A673 (cell line): ENCODE measurements around the gene PAPOLA. TPM values are rescaled to one million over a fixed set of nuclear protein-coding genes. Genes with fewer than 3 reads are reported as not detected.

Experiments
- BruUV-seq: library from RNA; stranded (reverse); fragments of 400-500 nt; replicated peaks from 2 replicates; lab custom pipeline; 2021; lab: Mats Ljungman, UMichigan
- CTCF ChIA-PET: fragments of 300-600 bp; sonication (Branson Sonifier 250); formaldehyde crosslinking; loops from one replicate; lab custom pipeline; 2022; ENCODE audit warnings: antibody characterized with exemption; lab: Charles Lee
- POLR2A ChIA-PET: fragments of 300-600 bp; sonication (Branson Sonifier 250); formaldehyde crosslinking; loops from one replicate; lab custom pipeline; 2022; ENCODE audit warnings: antibody characterized with exemption; ENCODE audit not compliant: low non-redundant PET; lab: Charles Lee
- DNase-seq: peaks from one replicate; pipeline ENCODE4 v3.0.0-alpha.2; 2015; ENCODE audit warnings: low spot score
- H3K27ac ChIP-seq: fragments of 200-600 bp; sonication (generic); 2 replicates; pipeline ENCODE4 v1.5.1; 2016; ENCODE audit warnings: mixed run types, low read depth, mild to moderate bottlenecking, mixed read lengths, antibody characterized with exemption, low read length; ENCODE audit not compliant: poor library complexity, severe bottlenecking
- H3K27me3 ChIP-seq: fragments of 200-600 bp; sonication (generic); replicated peaks from 2 replicates; pipeline ENCODE4 v1.6.1; 2017; ENCODE audit warnings: mixed run types, low read depth, mild to moderate bottlenecking, mixed read lengths, antibody characterized with exemption, low read length; ENCODE audit not compliant: insufficient read depth, poor library complexity
- H3K36me3 ChIP-seq: fragments of 200-600 bp; sonication (generic); 2 replicates; pipeline ENCODE4 v1.6.1; 2016; ENCODE audit warnings: mixed run types, mild to moderate bottlenecking, mixed read lengths, antibody characterized with exemption, low read length; ENCODE audit not compliant: insufficient read depth, poor library complexity, severe bottlenecking
- H3K4me1 ChIP-seq: fragments of 200-600 bp; sonication (generic); 2 replicates; pipeline ENCODE4 v1.6.1; 2017; ENCODE audit warnings: mixed run types, mild to moderate bottlenecking, mixed read lengths, antibody characterized with exemption, low read length; ENCODE audit not compliant: insufficient read depth, poor library complexity, severe bottlenecking
- H3K4me3 ChIP-seq: fragments of 200-600 bp; sonication (generic); 2 replicates; pipeline ENCODE4 v1.5.1; 2016; ENCODE audit warnings: low read depth, mixed run types, mild to moderate bottlenecking, mixed read lengths, low read length; ENCODE audit not compliant: poor library complexity, severe bottlenecking
- H3K9me3 ChIP-seq: fragments of 200-600 bp; sonication (generic); 2 replicates; pipeline ENCODE4 v1.6.1; 2016; ENCODE audit warnings: mixed run types, low read depth, mild to moderate bottlenecking, mixed read lengths, antibody characterized with exemption, low read length; ENCODE audit not compliant: poor library complexity, severe bottlenecking
- EZH2 ChIP-seq: fragments of 200-600 bp; sonication (generic); IDR thresholded peaks from 2 replicates; pipeline ENCODE4 v1.6.1; 2017; ENCODE audit warnings: borderline replicate concordance, low read depth, mild to moderate bottlenecking, mixed read lengths, antibody characterized with exemption, low read length; ENCODE audit not compliant: poor library complexity, severe bottlenecking
- intact Hi-C: fragments of 100-400 bp; cut with micrococcal nuclease; formaldehyde crosslinking; loops from one replicate; pipeline ENCODE4 v1.10.0; 2022; ENCODE audit not compliant: unreplicated experiment
- total RNA-seq: library from RNA; stranded (reverse); gene quantifications from 2 replicates; pipeline ENCODE4 v1.2.3, GENCODE V29; 2021
- TF ChIP-seq, protein P1 (sequence below): fragments of 300-800, 200-600 bp; sonication (generic); conservative IDR thresholded peaks from 2 replicates; pipeline ENCODE4 v1.5.1; 2017; ENCODE audit warnings: low read depth, mild to moderate bottlenecking, antibody characterized with exemption, low read length, moderate library complexity, mixed read lengths

The PAPOLA gene
- total RNA-seq, 1 experiment from 2014 or later: 337 TPM

DNA sequence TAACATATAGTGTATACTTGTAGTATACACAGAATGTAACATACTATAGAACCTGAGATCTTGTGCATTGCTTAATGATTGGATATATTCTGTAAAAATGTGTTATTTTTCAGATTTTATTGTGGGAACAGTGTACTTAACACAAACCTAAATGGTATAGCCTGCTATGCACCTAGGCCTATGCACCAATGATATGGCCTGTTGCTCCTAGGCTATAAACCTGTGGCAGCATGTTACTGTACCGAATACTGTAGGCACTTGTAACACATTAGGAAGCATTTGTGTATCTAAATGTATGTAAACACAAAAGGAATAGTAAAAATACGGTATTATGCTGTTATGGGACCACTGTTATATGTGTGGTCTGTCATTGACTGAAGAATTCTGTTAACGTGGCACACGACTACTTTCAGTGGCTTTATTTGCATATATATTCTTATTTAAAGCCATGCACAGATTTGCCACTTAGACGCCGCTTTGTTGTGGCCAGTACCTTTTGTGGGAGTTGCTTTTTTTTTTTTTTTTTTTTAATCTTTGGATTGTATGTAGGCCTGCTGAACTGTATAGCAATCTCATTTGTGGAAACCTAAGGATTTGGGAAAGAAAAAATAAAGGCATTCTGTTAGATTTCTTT is 7.4 kb downstream of the PAPOLA start:
- DNase-seq: no peak
- no peaks in the 10 kb centered on the region for H3K27me3 ChIP-seq
- POLR2A ChIA-PET: no interaction called here
- H3K4me1 ChIP-seq: peaks cover 37% of the 10 kb centered on the region
- no peak overlapping the region for H3K4me3 ChIP-seq
- H3K27ac ChIP-seq: peak overlapping the region; percentile 25
- BruUV-seq: no TSS peak
- no peaks in the 10 kb centered on the region for H3K9me3 ChIP-seq
- H3K36me3 ChIP-seq: peaks cover 5% of the 10 kb centered on the region
- intact Hi-C loops: no loop called here
- no peak for TF ChIP-seq EZH2
- TF ChIP-seq, protein P1, sequence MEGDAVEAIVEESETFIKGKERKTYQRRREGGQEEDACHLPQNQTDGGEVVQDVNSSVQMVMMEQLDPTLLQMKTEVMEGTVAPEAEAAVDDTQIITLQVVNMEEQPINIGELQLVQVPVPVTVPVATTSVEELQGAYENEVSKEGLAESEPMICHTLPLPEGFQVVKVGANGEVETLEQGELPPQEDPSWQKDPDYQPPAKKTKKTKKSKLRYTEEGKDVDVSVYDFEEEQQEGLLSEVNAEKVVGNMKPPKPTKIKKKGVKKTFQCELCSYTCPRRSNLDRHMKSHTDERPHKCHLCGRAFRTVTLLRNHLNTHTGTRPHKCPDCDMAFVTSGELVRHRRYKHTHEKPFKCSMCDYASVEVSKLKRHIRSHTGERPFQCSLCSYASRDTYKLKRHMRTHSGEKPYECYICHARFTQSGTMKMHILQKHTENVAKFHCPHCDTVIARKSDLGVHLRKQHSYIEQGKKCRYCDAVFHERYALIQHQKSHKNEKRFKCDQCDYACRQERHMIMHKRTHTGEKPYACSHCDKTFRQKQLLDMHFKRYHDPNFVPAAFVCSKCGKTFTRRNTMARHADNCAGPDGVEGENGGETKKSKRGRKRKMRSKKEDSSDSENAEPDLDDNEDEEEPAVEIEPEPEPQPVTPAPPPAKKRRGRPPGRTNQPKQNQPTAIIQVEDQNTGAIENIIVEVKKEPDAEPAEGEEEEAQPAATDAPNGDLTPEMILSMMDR: no peak
- CTCF ChIA-PET: no interaction called here

DNA sequence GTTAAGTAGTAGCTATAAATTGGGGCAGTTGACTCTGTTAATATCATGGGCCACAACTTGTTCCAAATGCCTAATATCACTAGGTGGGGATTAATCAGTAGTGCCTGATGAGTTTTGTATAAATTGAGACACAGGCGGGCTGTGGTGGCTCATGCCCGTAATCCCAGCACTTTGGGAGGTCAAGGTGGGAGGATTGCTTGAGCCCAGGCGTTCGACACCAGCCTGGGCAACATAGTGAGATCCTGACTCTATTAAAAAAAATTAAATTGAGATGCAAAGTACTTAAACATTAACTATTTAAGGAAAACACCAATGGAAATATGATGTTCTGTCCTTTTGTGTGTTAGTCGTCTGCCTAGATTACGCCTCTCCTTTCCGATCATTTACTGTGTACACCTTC is 9.0 kb downstream of the PAPOLA start:
- intact Hi-C loops: no loop called here
- ChIA-PET POLR2A (no interaction called here), CTCF (no interaction called here)
- TF ChIP-seq EZH2: no peak
- TF ChIP-seq, protein P1: no peak
- no peaks in the 10 kb centered on the region for H3K27me3 ChIP-seq
- H3K27ac ChIP-seq: no peak overlapping the region
- DNase-seq: no peak
- H3K4me1 ChIP-seq: peaks cover 41% of the 10 kb centered on the region
- no TSS peak for BruUV-seq
- no peaks in the 10 kb centered on the region for H3K9me3 ChIP-seq
- H3K36me3 ChIP-seq: peaks cover 5% of the 10 kb centered on the region
- H3K4me3 ChIP-seq: no peak overlapping the region

GRCh38 chr14:96511667-96512066 is 9.5 kb downstream of the PAPOLA start:
- H3K9me3 ChIP-seq: no peaks in the 10 kb centered on the region
- POLR2A ChIA-PET: no interaction called here
- BruUV-seq: no TSS peak
- peaks cover 3% of the 10 kb centered on the region for H3K36me3 ChIP-seq
- no peak overlapping the region for H3K4me3 ChIP-seq
- peaks cover 45% of the 10 kb centered on the region for H3K4me1 ChIP-seq
- H3K27ac ChIP-seq: no peak overlapping the region
- no peak for DNase-seq
- intact Hi-C loops: no loop called here
- CTCF ChIA-PET: no interaction called here
- H3K27me3 ChIP-seq: no peaks in the 10 kb centered on the region
- TF ChIP-seq, protein P1: no peak
